ELF-1 (cell line): ENCODE results near the gene EIF4E2.
"Not testable (repeated sequence)": the region's sequence is repeated elsewhere in the genome, so short reads cannot be mapped to it uniquely, and the experiment has no call there.

Source experiments
- DNase-seq: peaks from one replicate; pipeline ENCODE4 v3.0.0-alpha.2; 2016; ENCODE audit warnings: low read depth, low spot score

EIF4E2 gene

DNA sequence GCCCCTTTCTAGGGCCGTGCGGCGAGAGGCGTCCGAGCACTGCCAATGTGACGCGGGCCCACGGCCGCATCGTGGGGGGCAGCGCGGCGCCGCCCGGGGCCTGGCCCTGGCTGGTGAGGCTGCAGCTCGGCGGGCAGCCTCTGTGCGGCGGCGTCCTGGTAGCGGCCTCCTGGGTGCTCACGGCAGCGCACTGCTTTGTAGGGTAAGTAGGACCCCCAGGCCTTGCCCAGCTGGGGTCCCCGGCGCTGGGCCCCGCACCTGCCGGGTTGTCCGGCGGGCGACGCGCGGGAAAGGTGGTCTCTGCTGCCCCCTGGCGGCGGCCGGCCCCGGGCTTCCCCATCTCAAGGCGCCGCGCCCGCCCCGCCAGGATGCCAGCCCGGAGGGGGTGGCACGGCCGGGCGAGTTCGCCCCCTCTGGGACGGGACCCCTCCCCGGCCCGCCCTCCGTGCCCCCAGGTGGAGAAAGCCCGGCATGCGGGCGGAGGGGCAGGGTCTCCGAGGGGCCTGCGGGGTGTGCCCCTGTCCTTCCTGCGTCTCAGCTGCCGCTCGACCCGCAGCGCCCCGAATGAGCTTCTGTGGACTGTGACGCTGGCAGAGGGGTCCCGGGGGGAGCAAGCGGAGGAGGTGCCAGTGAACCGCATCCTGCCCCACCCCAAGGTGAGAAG, 28.4 kb upstream of the EIF4E2 start:
- peak; percentile 62 for DNase-seq

- no peak for DNase-seq
These were observed 27.7 kb upstream of the EIF4E2 start for GRCh38 chr2:232522623-232523401.

GRCh38 chr2:232523402-232523681, 27.1 kb upstream of the EIF4E2 start:
- no peak for DNase-seq

DNA sequence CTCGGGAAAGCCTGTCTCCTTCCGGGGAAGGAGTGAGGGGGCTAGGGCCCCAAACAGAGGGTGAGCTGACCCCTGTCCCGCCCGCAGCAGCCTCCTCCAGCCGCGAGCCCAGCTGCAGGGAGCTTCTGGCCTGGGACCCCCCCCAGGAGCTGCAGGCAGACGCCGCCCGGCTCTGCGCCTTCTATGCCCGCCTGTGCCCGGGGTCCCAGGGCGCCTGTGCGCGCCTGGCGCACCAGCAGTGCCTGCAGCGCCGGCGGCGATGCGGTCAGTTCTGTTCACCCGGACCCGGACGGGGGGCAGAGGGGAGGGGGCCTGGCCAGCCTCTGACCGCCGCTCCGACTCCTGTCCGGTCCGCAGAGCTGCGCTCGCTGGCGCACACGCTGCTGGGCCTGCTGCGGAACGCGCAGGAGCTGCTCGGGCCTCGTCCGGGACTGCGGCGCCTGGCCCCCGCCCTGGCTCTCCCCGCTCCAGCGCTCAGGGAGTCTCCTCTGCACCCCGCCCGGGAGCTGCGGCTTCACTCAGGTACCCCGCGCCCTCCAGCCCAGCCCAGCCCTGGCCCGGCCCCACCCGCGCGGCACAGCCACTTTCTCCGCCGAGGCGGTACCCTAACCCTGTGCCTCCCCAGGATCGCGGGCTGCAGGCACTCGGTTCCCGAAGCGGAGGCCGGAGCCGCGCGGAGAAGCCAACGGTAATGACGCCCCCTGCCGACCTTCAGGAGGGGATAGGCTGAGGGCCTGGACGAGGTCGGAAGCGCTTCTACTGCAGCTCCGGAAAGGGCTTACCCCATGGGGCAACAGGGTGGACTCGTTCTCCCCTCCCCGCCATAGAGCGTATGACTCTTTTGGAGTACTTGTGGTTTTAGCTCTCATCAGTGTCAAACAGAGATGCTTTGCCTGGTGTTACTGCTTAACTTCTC, 26.5 kb upstream of the EIF4E2 start:
- DNase-seq: peak; percentile 80

DNA sequence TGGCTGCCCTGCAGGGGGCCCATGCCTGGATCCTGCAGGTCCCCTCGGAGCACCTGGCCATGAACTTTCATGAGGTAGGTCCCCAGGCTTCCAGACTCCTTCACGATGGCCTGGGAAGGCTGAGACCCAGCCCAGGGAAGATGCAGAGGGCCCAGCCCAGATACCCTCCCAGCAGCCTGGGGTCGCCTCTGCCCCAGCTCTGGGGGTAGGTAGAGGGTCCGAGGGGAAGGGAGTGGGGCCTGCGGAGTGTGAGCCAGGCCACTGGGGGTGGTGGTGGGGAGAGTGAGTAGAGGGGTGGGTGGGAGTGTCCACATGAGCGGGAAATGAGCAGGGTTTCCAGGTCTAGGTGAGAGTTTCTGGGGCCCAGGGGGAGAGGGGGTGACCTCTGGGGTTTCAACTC, 25.7 kb upstream of the EIF4E2 start:
- no peak for DNase-seq

DNA sequence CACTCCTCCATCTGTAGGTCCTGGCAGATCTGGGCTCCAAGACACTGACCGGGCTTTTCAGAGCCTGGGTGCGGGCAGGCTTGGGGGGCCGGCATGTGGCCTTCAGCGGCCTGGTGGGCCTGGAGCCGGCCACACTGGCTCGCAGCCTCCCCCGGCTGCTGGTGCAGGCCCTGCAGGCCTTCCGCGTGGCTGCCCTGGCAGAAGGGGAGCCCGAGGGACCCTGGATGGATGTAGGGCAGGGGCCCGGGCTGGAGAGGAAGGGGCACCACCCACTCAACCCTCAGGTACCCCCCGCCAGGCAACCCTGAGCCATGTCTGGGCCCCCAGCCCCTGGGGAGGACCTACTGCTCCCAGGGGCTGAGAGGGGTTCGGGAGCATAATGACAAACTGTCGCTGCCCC, 25.3 kb upstream of the EIF4E2 start:
- DNase-seq: no peak

DNA sequence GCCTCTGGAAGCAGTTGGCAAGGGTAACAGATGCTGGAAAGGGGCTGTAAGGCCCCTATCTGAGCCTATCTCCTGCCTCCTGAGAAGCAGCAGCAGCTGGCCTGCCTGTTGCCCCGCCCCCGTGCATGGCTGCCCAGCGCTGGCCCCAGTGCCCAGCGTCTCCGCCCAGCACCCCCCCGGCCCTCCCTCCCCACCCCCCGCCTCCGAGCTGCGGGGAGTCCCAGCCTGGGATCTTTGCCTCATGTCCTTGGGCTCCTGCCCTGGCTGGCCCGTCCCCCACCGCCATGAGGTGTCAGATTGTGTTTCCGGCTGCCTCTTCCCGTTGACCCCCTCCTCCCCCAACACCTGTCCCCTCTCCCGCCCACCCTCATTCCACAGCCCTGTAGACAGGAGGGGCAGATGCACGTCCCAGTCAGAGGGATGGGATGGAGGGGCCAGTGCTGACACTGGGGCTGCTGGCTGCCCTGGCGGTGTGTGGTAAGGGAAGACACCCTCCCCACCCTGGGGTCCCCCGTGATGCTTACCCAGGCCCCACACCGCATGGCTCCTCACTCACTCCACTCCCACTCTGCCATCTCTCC, 24.6 kb upstream of the EIF4E2 start, which contains the start of gene CHRND:
CHRND (plus strand) TSS at position 370 of the 581 bp plus-strand sequence; CDS start at position 426, 56 bp downstream.
- DNase-seq: no peak

DNA sequence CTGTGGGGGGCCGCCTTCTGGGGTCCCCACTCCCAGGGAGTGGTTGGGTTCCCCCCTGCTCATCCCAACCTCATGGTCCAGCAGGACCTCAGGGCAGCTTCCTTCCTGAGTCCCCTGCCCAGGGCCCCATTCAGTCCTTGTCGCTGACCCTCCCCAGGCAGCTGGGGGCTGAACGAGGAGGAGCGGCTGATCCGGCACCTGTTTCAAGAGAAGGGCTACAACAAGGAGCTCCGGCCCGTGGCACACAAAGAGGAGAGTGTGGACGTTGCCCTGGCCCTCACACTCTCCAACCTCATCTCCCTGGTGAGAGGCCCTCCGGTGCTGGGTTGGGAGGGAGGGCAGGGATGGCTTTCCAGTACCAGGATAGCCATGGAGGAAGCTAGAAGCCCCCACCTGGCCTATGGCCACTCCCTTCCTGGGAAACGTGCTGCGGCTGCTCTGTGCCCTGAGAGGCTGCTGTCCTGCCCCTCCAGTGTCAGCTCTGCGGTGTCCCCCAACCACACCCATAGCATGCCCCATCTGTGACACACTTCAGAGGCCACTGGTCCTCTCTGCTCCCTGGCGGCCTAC, 24.0 kb upstream of the EIF4E2 start:
- DNase-seq: no peak

GRCh38 chr2:232527905-232528470, 22.5 kb upstream of the EIF4E2 start:
- peak; percentile 27 for DNase-seq

- DNase-seq: no peak
These were observed 21.6 kb upstream of the EIF4E2 start for GRCh38 chr2:232528746-232529460.

GRCh38 chr2:232529806-232530547, 20.5 kb upstream of the EIF4E2 start:
- no peak for DNase-seq

- DNase-seq: no peak
These were observed 19.7 kb upstream of the EIF4E2 start for GRCh38 chr2:232530626-232531260.

DNA sequence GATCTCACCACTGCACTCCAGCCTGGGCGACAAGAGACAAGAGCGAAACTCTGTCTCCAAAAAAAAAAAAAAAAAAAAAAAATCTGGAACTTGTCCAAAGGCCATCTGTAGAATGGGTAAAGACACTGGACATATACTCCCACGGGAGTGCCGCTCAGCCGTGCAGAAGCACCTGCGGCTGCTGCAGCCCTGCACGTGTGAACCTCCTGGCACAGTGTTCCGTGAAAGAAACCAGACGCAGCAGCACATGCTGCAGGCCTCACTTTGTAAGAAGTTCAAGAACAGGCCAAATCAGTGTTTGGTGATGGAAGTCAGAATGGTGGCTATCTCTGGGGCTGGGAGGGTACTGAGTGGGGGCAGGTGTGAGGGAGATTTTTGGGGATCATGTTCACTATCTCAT, 18.1 kb upstream of the EIF4E2 start:
- DNase-seq: no peak

GRCh38 chr2:232532821-232533220, 17.7 kb upstream of the EIF4E2 start:
- DNase-seq: not testable (repeated sequence)

GRCh38 chr2:232533944-232534710, 16.4 kb upstream of the EIF4E2 start:
- DNase-seq: no peak

GRCh38 chr2:232534940-232535651, 15.4 kb upstream of the EIF4E2 start:
- DNase-seq: no peak

DNA sequence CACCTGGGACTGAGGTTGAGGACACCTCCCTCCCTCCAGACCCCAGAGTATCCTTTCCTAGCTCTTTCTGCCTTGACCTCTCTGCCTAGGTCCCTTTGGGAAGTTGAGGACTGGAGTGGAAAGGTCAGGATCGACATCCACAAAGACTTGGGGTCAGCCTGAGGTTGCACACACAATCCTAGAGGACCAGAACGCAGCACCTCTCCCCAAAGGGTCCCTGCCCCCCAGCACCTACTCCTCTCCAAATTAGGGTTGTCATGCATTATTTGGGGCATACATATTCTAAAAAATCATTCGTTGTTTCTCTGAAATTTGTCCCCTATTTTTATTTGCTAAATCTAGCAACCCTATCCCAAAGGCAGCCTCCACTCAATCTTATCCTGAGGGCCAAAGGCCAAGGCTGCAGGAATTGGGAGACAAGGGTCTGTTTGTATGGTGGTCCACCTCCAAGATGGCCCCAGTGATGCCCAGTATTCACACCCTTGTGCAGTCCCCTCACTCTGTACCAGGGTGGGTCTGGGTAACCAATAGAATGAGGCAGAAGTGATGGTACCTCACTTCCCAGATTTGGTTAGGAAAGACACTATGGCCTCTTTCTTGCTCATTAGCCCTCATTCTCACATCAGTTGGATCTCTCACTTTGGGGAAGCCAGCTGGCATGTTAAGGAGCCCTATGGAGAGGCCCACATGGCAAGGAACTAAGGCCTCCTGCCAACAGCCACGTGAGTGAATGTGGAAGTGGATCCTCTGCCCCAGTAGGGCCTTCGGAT, 14.5 kb upstream of the EIF4E2 start:
- no peak for DNase-seq
